GM10266 (cell line): ENCODE results near the gene USP28.
"Not testable (repeated sequence)": the region's sequence is repeated elsewhere in the genome, so short reads cannot be mapped to it uniquely, and the experiment has no call there.

Experiments
- DNase-seq: peaks from one replicate; pipeline ENCODE4 v3.0.0; 2012; ENCODE audit errors: extremely low spot score
- CTCF ChIP-seq: IDR thresholded peaks from 2 replicates; pipeline ENCODE4 v1.5.1; 2012; ENCODE audit warnings: mild to moderate bottlenecking, low read depth; ENCODE audit not compliant: control insufficient read depth, insufficient read depth; ENCODE audit errors: missing control alignments

USP28 gene

GRCh38 chr11:113802621-113803020 is 72.8 kb downstream of the USP28 start:
- TF ChIP-seq CTCF, result no peak
- DNase-seq, result no peak

- peak; percentile 50 for DNase-seq
- TF ChIP-seq CTCF, result peak; percentile 49
Measured at GRCh38 chr11:113796663-113797259, 78.6 kb downstream of the USP28 start.

GRCh38 chr11:113789675-113790320 is 85.6 kb downstream of the USP28 start:
- no peak for DNase-seq
- no peak for TF ChIP-seq CTCF

GRCh38 chr11:113789016-113789415 is 86.4 kb downstream of the USP28 start:
- not testable (repeated sequence) for DNase-seq

GRCh38 chr11:113782134-113782533 is 93.2 kb downstream of the USP28 start:
- no peak for TF ChIP-seq CTCF
- no peak for DNase-seq

- DNase-seq, result no peak
- TF ChIP-seq CTCF, result no peak
Measured at GRCh38 chr11:113781682-113782081, 93.7 kb downstream of the USP28 start.

- TF ChIP-seq CTCF, result no peak
- no peak for DNase-seq
Measured at GRCh38 chr11:113779496-113779895, 95.9 kb downstream of the USP28 start, which contains the start of gene CLDN25. TSS of gene CLDN25 (plus strand) at chr11:113779796. CDS start at chr11:113779796, 0 bp downstream.
